ENCODE data around the gene VDAC1. TPM values are rescaled to one million over a fixed set of nuclear protein-coding genes. Genes with fewer than 3 reads are reported as not detected.

VDAC1 gene
- total RNA-seq, 1 donor from 2014 or later: 218 TPM

GRCh38 chr5:133993185-133993936, 11.4 kb downstream of the VDAC1 start:
- TF ChIP-seq CTCF (conservative IDR thresholded peaks at IDR 0.05): no peak
- no peaks in the 10 kb centered on the region for H3K27me3 Mint-ChIP-seq (ENCODE audit: low read depth)
- H3K9me3 Mint-ChIP-seq: no peaks in the 10 kb centered on the region
- H3K4me3 Mint-ChIP-seq: no peak overlapping the region
- H3K4me1 Mint-ChIP-seq: peaks cover 46% of the 10 kb centered on the region
- no peak for DNase-seq (ENCODE audit: low read depth, low spot score)
- H3K36me3 Mint-ChIP-seq (ENCODE audit: low read depth): peaks cover 6% of the 10 kb centered on the region
- no peak overlapping the region for H3K27ac Mint-ChIP-seq (ENCODE audit: unreplicated experiment)

- no peak for DNase-seq (ENCODE audit: low read depth, low spot score)
- H3K9me3 Mint-ChIP-seq: no peaks in the 10 kb centered on the region
- H3K27ac Mint-ChIP-seq (ENCODE audit: unreplicated experiment): peak overlapping the region; percentile 62
- peaks cover 9% of the 10 kb centered on the region for H3K36me3 Mint-ChIP-seq (ENCODE audit: low read depth)
- peaks cover 44% of the 10 kb centered on the region for H3K4me1 Mint-ChIP-seq
- H3K27me3 Mint-ChIP-seq (ENCODE audit: low read depth): no peaks in the 10 kb centered on the region
- H3K4me3 Mint-ChIP-seq: no peak overlapping the region
- no peak for TF ChIP-seq CTCF (conservative IDR thresholded peaks at IDR 0.05)
Measured at GRCh38 chr5:133992429-133993155, 12.2 kb downstream of the VDAC1 start.

GRCh38 chr5:133991171-133991910, 13.4 kb downstream of the VDAC1 start:
- Mint-ChIP-seq H3K27ac (ENCODE audit: unreplicated experiment) (no peak overlapping the region), H3K27me3 (ENCODE audit: low read depth) (no peaks in the 10 kb centered on the region), H3K36me3 (ENCODE audit: low read depth) (peaks cover 10% of the 10 kb centered on the region), H3K9me3 (no peaks in the 10 kb centered on the region), H3K4me3 (no peak overlapping the region), H3K4me1 (peaks cover 36% of the 10 kb centered on the region)
- DNase-seq (ENCODE audit: low read depth, low spot score): no peak
- no peak for TF ChIP-seq CTCF (conservative IDR thresholded peaks at IDR 0.05)

GRCh38 chr5:133990396-133990795, 14.4 kb downstream of the VDAC1 start:
- H3K27ac Mint-ChIP-seq (ENCODE audit: unreplicated experiment): no peak overlapping the region
- no peak for DNase-seq (ENCODE audit: low read depth, low spot score)
- H3K36me3 Mint-ChIP-seq (ENCODE audit: low read depth): peaks cover 12% of the 10 kb centered on the region
- peaks cover 27% of the 10 kb centered on the region for H3K4me1 Mint-ChIP-seq
- H3K9me3 Mint-ChIP-seq: no peaks in the 10 kb centered on the region
- no peak overlapping the region for H3K4me3 Mint-ChIP-seq
- H3K27me3 Mint-ChIP-seq (ENCODE audit: low read depth): no peaks in the 10 kb centered on the region
- no peak for TF ChIP-seq CTCF (conservative IDR thresholded peaks at IDR 0.05)

GRCh38 chr5:133985540-133986180, 19.1 kb downstream of the VDAC1 start:
- Mint-ChIP-seq H3K4me1 (no peaks in the 10 kb centered on the region), H3K36me3 (ENCODE audit: low read depth) (peaks cover 15% of the 10 kb centered on the region), H3K27ac (ENCODE audit: unreplicated experiment) (no peak overlapping the region), H3K9me3 (no peaks in the 10 kb centered on the region), H3K4me3 (no peak overlapping the region), H3K27me3 (ENCODE audit: low read depth) (no peaks in the 10 kb centered on the region)
- TF ChIP-seq CTCF (conservative IDR thresholded peaks at IDR 0.05): no peak
- no peak for DNase-seq (ENCODE audit: low read depth, low spot score)
